NCI-H2227 (cell line): ENCODE results near the gene GPC5.
"Not testable (repeated sequence)": the region's sequence is repeated elsewhere in the genome, so short reads cannot be mapped to it uniquely, and the experiment has no call there.

Experiments used
- DNase-seq: peaks from one replicate; lab custom pipeline; 2025; ENCODE audit not compliant: unreplicated experiment; lab: John Stamatoyannopoulos, UW

Gene GPC5

DNA sequence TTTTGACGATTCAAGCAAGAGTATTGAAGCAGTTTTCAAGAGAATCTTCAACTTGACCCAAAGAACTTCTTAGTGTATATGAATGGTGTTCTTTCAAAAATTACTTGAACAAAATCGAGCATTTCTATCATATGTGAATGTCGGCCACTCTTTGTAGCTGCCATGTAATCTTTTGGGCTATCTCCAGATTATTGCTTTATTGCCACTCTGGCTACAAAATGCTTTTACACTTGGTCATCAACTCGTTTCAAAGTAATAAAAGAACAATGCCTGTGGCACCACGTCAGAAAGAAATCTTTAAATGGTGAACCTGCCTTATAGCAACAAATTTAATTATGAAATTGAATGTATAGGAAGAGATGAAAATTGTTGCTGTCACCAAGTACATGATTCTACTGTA, 834.5 kb downstream of the GPC5 start:
- DNase-seq, result no peak

- DNase-seq, result no peak
Measured at GRCh38 chr13:92251671-92252210, 853.3 kb downstream of the GPC5 start.

- DNase-seq, result no peak
Measured at GRCh38 chr13:92255526-92255925, 857.1 kb downstream of the GPC5 start.

GRCh38 chr13:92256211-92256610, 857.8 kb downstream of the GPC5 start:
- DNase-seq, result no peak

GRCh38 chr13:92259046-92259445, 860.6 kb downstream of the GPC5 start:
- no peak for DNase-seq

GRCh38 chr13:92259523-92259922, 861.1 kb downstream of the GPC5 start:
- DNase-seq, result no peak

DNA sequence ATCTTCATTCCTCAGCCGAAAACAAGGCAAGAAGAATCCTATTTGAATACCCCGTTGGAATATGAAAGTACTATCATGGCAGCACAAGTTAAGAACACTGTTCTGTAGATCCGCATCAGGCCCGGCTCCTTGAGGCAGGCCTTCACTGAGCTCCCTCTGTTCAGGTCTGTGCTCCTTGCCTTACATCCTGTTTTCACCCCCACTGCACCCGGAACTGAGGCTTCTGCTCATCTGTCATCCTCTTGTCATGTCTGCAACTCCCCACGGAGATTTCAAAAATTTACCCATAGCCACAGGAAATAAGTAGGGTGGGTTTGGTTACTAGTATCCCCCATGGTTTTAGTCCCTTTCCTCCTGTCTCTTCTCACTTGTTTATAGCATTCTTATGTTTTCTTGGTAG, 861.9 kb downstream of the GPC5 start:
- no peak for DNase-seq

DNA sequence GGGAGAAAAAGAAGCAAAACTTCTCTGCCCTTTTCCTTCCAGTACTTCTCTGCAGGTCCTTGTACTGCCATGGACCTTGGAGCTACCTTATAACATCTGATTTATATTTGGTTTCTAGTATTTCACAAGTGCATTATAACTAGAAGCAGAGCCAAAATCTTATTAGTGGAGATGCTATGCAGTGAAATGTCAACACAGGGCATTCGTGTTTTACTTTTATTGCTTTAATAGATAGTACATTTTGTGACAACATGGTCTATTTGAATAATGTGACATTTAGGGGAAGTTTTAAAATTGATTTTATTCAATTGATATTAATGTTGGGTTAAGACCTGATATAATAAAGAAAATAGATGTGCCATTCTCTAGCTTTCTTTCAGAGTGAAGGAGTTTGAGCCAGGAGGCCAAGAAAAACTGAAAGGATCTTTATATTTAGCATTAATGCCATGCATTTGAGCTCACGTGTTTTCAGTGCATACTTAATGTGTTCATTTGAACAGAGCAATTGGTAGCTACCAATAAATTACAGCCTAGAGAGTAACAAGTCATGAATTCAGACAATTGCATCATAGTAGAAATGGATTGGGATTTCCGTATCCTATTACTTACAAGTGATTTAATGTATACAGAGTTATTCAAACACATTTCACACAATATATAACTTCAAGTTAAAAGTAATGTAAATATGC, 863.8 kb downstream of the GPC5 start:
- DNase-seq, result no peak

GRCh38 chr13:92265408-92265807, 867.0 kb downstream of the GPC5 start:
- no peak for DNase-seq

DNA sequence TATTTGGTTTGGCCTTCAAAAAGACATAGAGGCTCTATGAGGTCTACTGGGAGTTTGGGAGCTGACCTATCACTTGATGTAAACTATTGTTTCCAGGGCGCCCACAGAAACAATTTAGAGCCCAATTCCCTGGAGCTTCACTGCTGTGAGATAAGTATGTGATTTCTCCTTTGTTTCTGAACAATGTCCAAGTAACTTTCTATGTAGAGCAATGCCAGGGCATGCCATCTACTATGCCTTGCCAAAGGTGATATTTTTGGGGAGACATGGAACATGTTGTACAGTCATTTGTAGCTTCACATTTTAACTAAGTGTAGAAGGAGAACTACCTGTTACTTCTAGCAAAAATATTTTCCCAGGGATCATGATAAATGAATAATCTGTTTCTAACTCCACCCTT, 872.6 kb downstream of the GPC5 start:
- no peak for DNase-seq

DNA sequence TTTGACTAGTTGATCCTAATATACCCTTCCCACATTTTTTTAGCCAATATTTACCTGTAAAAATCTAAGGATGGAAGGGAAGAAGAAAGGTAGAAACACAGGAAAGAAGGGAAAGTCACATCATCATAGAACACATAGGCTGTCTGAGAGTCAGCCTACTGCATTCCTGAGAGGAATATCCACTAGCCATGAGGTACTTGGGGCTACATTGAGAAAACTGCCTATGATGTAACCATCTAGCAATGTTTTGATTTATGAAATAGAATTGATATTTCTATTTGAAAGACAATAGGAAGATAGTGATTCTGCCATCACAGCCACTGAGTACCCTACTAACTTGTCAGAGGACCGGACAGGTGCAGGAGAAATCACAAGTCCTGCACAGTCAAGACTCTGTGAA, 873.8 kb downstream of the GPC5 start:
- DNase-seq, result no peak

DNA sequence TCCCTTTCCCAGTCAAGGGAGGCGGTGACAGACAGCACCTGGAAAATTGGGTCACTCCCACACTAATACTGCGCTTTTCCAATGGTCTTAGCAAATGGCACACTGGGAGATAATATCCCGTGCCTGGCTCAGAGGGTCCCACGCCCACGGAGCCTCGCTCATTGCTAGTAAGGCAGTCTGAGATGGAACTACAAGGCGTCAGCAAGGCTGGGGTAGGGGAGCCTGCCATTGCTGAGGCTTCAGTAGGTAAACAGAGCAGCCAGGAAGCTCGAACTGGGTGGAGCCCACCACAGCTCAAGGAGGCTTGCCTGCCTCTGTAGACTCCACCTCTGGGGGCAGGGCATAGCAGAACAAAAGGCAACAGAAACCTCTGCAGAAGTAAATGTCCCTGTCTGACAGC, 882.6 kb downstream of the GPC5 start:
- not testable (repeated sequence) for DNase-seq

- DNase-seq, result not testable (repeated sequence)
Measured at GRCh38 chr13:92290718-92291307, 892.4 kb downstream of the GPC5 start.

DNA sequence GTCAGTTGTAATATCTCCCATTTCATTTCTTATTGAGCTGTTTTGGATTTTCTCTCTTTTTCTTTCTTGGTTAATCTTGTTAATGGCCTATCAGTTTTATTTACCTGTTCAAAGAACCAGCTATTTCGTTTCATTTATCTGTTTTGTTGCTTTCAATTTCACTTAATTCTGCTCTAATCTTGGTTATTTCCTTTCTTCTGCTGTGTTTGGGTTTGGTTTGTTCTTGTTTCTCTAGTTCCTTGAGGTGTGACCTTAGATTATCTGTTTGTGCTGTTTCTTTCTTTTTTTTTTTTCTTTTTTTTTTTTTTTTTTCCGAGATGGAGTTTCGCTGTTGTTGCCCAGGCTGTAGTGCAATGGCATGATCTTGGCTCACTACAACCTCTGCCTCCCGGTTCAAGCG, 896.1 kb downstream of the GPC5 start:
- DNase-seq, result not testable (repeated sequence)

DNA sequence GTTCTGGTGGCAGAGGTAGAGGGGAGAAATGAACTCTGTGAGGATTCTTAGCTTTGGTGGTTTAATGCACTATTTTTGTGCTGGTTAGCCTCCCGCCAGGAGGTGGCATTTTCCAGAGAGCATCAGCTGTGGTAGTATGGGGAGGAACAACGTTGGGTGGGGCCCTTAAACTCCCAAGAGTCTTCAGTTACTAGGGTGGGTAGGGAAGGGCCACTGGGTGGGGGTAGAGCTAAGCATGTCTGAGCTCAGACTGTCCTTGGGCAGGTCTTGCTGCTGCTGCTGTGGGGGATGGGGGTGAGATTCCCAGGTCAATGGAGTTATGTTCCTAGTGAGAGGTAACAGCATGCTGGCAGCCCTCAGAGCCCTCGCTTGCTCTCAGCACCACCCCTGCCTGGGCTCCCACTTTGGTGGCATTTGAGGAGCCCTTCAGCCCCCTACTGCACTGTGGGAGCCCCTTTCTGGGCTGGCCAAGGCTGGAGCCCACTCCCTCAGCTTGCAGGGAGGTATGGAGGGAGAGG, 897.8 kb downstream of the GPC5 start:
- DNase-seq, result not testable (repeated sequence)

- DNase-seq, result no peak
Measured at GRCh38 chr13:92297971-92298942, 899.8 kb downstream of the GPC5 start.

- no peak for DNase-seq
Measured at GRCh38 chr13:92300651-92301050, 902.2 kb downstream of the GPC5 start.

DNA sequence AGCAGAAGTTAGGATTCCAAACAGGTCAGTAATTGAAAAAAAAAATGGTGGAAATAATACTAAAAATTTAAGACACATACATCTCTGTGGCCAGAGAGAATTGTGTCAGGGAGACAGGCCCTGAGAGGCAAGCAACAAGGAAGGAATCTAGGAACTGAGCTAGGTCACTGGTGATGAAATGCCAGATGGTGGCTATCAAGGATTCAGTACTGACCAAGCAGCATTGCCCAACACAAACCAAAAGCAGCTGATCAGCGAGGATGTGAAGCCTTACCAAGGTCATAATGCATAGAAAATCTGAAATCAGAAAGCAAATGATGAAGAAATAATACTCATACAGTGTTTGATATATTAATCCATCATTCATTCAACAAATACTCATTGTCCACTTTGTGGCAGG, 905.0 kb downstream of the GPC5 start:
- DNase-seq, result no peak

DNA sequence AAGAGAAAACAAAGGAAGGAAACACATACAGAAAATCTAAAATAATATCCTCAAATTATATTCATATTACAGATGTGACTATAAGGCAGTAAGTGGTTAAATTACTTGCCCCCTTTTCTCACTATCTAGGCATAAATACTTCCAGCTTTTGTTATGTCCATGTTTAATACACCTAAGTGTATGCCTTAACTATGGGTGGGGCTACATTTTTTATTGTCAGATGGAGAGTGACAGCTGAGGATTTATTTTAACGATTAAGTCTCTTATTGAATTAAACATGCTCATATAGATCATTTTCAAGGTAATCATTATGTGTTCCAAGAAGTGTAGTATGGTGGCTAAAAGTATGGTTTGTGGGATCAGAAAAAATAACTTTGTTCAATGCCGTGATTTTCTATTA, 909.3 kb downstream of the GPC5 start:
- no peak for DNase-seq

DNA sequence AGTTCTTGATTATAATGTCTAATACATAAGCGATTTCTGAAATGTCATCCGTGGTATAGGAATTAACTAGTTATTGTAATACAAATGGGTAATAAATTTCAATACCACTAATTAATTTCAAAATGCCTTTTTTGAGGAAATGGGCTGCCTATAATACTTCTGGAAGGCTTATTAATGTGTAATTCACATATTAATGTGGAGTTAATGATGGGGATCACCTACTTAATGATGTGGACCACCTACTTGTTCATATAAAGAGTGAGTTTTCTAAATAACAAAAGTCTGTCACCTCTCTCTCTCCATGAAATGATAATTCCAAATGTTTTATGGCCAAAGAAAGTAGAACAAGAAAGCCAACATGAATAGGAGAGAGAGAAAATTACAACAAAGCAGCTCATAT, 914.4 kb downstream of the GPC5 start:
- DNase-seq, result no peak

- DNase-seq, result no peak
Measured at GRCh38 chr13:92313382-92313781, 915.0 kb downstream of the GPC5 start.
